Esophagus squamous epithelium (tissue), 4 donors: ENCODE results near the gene RASSF1.

Experiments used
- POLR2A ChIP-seq, 4 donors: fragments of 450-650 bp; IDR thresholded peaks; one replicate each; pipeline ENCODE4 v1.6.1; 2017; ENCODE audit warnings: antibody characterized with exemption in 4 of 4, mild to moderate bottlenecking in 4 of 4, moderate library complexity in 3 of 4
- TF ChIP-seq, protein P1 (sequence below), 6 experiments: fragments of 450-650 bp in 4 of 6; fragments of 200-600 bp in 2 of 6; sonication (generic) in 2 of 6; IDR thresholded peaks; one replicate each; pipeline ENCODE4 v1.5.1; 2016 to 2019; ENCODE audit warnings: antibody characterized with exemption in 6 of 6, mild to moderate bottlenecking in 4 of 6, moderate library complexity in 4 of 6

DNA sequence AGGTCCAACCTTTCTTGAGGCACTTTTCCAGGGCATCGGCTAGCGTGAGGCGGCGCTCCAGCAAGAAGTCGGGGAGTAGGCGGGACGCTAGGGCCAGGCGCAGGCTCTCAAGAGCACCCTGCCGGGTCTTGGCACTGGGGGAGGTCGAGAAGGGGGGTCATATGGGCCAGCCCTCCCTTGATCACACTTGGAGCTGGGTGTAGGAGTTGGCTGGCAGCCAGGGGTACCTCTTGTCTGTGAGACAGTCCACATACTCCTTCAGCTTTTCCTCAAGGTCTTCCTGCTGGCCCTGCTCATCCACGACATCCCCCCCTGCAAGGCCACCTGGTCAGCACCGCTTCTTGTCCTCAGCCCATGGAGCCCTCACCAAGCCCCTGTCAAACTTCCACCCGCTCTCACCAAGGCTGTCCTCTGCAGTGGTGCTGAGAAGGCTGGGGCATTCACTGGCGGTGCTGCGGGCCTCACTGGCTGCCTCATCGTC lies 50.4 kb downstream of the RASSF1 start:
- TF ChIP-seq, protein P1, sequence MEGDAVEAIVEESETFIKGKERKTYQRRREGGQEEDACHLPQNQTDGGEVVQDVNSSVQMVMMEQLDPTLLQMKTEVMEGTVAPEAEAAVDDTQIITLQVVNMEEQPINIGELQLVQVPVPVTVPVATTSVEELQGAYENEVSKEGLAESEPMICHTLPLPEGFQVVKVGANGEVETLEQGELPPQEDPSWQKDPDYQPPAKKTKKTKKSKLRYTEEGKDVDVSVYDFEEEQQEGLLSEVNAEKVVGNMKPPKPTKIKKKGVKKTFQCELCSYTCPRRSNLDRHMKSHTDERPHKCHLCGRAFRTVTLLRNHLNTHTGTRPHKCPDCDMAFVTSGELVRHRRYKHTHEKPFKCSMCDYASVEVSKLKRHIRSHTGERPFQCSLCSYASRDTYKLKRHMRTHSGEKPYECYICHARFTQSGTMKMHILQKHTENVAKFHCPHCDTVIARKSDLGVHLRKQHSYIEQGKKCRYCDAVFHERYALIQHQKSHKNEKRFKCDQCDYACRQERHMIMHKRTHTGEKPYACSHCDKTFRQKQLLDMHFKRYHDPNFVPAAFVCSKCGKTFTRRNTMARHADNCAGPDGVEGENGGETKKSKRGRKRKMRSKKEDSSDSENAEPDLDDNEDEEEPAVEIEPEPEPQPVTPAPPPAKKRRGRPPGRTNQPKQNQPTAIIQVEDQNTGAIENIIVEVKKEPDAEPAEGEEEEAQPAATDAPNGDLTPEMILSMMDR (IDR thresholded peaks at IDR 0.05) = no peak
- TF ChIP-seq POLR2A (IDR thresholded peaks at IDR 0.05) = no peak
